ENCODE data around the gene INPP5F. TPM values are rescaled to one million over a fixed set of nuclear protein-coding genes. Genes with fewer than 3 reads are reported as not detected.
"Not testable (repeated sequence)": the region's sequence is repeated elsewhere in the genome, so short reads cannot be mapped to it uniquely, and the experiment has no call there.

INPP5F gene
- total RNA-seq, 6 experiments from 2014 or later, result 2.0 to 3.9 (median 2.5) TPM

GRCh38 chr10:119770928-119771327 is 45.1 kb downstream of the INPP5F start:
- no peaks in the 10 kb centered on the region for H3K27me3 ChIP-seq
- H3K27ac ChIP-seq, result no peak overlapping the region
- WGBS (ENCODE audit: insufficient coverage, low coverage, low lambda C conversion rate, missing lambda C conversion rate), result 88% methylated on average over 2 of the region's 2 CpGs
- H3K4me1 ChIP-seq, result no peaks in the 10 kb centered on the region
- no peaks in the 10 kb centered on the region for H3K36me3 ChIP-seq
- TF ChIP-seq POLR2A (IDR thresholded peaks at IDR 0.05), result no peak
- TF ChIP-seq, protein P1, sequence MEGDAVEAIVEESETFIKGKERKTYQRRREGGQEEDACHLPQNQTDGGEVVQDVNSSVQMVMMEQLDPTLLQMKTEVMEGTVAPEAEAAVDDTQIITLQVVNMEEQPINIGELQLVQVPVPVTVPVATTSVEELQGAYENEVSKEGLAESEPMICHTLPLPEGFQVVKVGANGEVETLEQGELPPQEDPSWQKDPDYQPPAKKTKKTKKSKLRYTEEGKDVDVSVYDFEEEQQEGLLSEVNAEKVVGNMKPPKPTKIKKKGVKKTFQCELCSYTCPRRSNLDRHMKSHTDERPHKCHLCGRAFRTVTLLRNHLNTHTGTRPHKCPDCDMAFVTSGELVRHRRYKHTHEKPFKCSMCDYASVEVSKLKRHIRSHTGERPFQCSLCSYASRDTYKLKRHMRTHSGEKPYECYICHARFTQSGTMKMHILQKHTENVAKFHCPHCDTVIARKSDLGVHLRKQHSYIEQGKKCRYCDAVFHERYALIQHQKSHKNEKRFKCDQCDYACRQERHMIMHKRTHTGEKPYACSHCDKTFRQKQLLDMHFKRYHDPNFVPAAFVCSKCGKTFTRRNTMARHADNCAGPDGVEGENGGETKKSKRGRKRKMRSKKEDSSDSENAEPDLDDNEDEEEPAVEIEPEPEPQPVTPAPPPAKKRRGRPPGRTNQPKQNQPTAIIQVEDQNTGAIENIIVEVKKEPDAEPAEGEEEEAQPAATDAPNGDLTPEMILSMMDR (IDR thresholded peaks at IDR 0.05), result no peak
- H3K9me3 ChIP-seq, result no peaks in the 10 kb centered on the region
- DNase-seq (no peak), ATAC-seq (no peak)
- no peak overlapping the region for H3K4me3 ChIP-seq
- intact Hi-C loops (cut with DNase I), result no loop called here

GRCh38 chr10:119772334-119772733 is 46.5 kb downstream of the INPP5F start:
- H3K36me3 ChIP-seq, result no peaks in the 10 kb centered on the region
- no peak for ATAC-seq
- H3K27me3 ChIP-seq, result no peaks in the 10 kb centered on the region
- DNase-seq, result no peak
- TF ChIP-seq, protein P1 (IDR thresholded peaks at IDR 0.05), result no peak
- TF ChIP-seq POLR2A (IDR thresholded peaks at IDR 0.05), result no peak
- 90% methylated on average over 4 of the region's 4 CpGs for WGBS (ENCODE audit: insufficient coverage, low coverage, low lambda C conversion rate, missing lambda C conversion rate)
- H3K4me3 ChIP-seq, result no peak overlapping the region
- H3K27ac ChIP-seq, result no peak overlapping the region
- intact Hi-C loops (cut with DNase I), result no loop called here
- H3K9me3 ChIP-seq, result no peaks in the 10 kb centered on the region
- H3K4me1 ChIP-seq, result no peaks in the 10 kb centered on the region

DNA sequence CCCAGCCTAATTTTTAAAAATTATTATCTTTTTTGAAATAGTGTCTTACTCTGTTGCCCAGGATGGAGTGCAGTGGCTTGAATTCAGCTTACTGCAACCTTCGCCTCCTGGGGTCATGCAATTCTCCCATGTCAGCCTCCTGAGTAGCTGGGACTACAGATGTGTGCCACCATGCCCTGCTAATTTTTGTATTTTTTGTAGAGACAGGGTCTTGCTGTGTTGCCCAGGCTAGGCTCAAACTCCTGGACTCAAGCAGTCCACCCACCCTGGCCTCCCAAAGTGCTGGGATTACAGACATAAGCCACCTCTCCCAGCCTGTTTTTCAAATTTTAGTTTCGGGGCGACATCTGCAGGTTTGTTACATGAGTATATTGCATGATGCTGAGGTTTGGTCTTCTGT is 47.2 kb downstream of the INPP5F start:
- H3K4me3 ChIP-seq; intact Hi-C loops (cut with DNase I); H3K36me3 ChIP-seq; ATAC-seq; H3K9me3 ChIP-seq; DNase-seq; H3K4me1 ChIP-seq; H3K27ac ChIP-seq; H3K27me3 ChIP-seq: not testable (repeated sequence)
- WGBS (ENCODE audit: insufficient coverage, low coverage, low lambda C conversion rate, missing lambda C conversion rate), result 100% methylated on average over 2 of the region's 3 CpGs

GRCh38 chr10:119775529-119775928 is 49.7 kb downstream of the INPP5F start:
- TF ChIP-seq, protein P1 (IDR thresholded peaks at IDR 0.05), result no peak
- TF ChIP-seq POLR2A (IDR thresholded peaks at IDR 0.05), result no peak
- Histone ChIP-seq H3K27ac (no peak overlapping the region), H3K27me3 (no peaks in the 10 kb centered on the region), H3K4me1 (no peaks in the 10 kb centered on the region), H3K36me3 (no peaks in the 10 kb centered on the region), H3K9me3 (no peaks in the 10 kb centered on the region), H3K4me3 (no peak overlapping the region)
- WGBS (ENCODE audit: insufficient coverage, low coverage, low lambda C conversion rate, missing lambda C conversion rate), result 55% methylated on average over 1 of the region's 1 CpG
- intact Hi-C loops (cut with DNase I), result no loop called here
- ATAC-seq, result no peak
- no peak for DNase-seq

- no peaks in the 10 kb centered on the region for H3K4me1 ChIP-seq
- no peak overlapping the region for H3K27ac ChIP-seq
- H3K9me3 ChIP-seq, result no peaks in the 10 kb centered on the region
- no peak for ATAC-seq
- no peak overlapping the region for H3K4me3 ChIP-seq
- intact Hi-C loops (cut with DNase I), result no loop called here
- H3K36me3 ChIP-seq, result no peaks in the 10 kb centered on the region
- no peak for TF ChIP-seq POLR2A (IDR thresholded peaks at IDR 0.05)
- TF ChIP-seq, protein P1 (IDR thresholded peaks at IDR 0.05), result no peak
- H3K27me3 ChIP-seq, result no peaks in the 10 kb centered on the region
- DNase-seq, result no peak
- WGBS (ENCODE audit: insufficient coverage, low coverage, low lambda C conversion rate, missing lambda C conversion rate), result 100% methylated on average over 1 of the region's 1 CpG
Observed at GRCh38 chr10:119776536-119776935, 50.7 kb downstream of the INPP5F start.

Measured in right lobe of liver (tissue), 6 donors.